HG02840 (cell line): ENCODE results near the gene FZD1.

Experiments
- ATAC-seq: cut with Tn5 transposase; IDR thresholded peaks from one replicate; pipeline ENCODE4 v1.9.1; 2021; ENCODE audit warnings: mild to moderate bottlenecking, moderate library complexity, moderate number of reproducible peaks; ENCODE audit not compliant: unreplicated experiment, low FRiP score

The FZD1 gene

DNA sequence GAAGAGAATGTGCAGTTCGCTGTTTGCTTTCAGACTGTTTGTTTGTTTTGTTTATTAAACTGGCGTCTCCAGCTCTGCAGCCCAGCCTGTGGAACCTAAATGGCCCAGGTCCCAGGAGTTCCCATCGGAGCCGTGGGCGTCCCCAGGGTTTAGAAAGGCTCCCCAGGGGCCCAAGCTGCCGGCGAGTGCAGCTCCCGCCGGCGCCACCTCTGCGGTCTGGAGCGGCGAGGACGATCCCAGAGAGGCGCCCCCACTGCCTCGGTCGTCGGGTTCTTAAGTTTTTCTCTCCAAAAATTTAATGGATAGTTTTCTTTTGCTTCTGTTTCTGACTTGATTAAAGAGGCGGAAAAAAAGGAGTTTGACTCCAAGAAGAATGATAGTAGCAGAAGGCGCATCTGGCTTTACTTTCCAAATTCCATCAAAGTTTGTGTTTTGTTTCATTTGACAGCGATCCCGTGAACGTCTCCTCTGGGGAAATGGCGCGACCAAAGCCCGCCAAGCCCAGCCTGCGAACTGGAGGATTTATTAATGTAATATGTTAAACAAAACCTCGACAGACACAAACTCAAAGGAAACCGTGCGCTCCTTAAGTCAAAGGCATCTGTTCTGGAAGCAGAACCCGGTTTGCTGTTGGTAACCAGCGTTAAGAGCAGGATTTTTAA, 718 bp upstream of the FZD1 start:
- ATAC-seq, result no peak

DNA sequence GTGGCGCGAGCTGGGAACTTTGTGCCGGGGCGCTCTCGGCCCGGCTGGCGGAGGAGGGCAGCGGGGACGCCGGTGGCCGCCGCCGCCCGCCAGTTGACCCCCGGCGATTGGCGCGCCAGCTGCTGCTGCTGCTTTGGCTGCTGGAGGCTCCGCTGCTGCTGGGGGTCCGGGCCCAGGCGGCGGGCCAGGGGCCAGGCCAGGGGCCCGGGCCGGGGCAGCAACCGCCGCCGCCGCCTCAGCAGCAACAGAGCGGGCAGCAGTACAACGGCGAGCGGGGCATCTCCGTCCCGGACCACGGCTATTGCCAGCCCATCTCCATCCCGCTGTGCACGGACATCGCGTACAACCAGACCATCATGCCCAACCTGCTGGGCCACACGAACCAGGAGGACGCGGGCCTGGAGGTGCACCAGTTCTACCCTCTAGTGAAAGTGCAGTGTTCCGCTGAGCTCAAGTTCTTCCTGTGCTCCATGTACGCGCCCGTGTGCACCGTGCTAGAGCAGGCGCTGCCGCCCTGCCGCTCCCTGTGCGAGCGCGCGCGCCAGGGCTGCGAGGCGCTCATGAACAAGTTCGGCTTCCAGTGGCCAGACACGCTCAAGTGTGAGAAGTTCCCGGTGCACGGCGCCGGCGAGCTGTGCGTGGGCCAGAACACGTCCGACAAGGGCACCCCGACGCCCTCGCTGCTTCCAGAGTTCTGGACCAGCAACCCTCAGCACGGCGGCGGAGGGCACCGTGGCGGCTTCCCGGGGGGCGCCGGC, 870 bp downstream of the FZD1 start:
- peak; percentile 30 for ATAC-seq

DNA sequence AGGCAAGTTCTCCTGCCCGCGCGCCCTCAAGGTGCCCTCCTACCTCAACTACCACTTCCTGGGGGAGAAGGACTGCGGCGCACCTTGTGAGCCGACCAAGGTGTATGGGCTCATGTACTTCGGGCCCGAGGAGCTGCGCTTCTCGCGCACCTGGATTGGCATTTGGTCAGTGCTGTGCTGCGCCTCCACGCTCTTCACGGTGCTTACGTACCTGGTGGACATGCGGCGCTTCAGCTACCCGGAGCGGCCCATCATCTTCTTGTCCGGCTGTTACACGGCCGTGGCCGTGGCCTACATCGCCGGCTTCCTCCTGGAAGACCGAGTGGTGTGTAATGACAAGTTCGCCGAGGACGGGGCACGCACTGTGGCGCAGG, 1.4 kb downstream of the FZD1 start:
- no peak for ATAC-seq

DNA sequence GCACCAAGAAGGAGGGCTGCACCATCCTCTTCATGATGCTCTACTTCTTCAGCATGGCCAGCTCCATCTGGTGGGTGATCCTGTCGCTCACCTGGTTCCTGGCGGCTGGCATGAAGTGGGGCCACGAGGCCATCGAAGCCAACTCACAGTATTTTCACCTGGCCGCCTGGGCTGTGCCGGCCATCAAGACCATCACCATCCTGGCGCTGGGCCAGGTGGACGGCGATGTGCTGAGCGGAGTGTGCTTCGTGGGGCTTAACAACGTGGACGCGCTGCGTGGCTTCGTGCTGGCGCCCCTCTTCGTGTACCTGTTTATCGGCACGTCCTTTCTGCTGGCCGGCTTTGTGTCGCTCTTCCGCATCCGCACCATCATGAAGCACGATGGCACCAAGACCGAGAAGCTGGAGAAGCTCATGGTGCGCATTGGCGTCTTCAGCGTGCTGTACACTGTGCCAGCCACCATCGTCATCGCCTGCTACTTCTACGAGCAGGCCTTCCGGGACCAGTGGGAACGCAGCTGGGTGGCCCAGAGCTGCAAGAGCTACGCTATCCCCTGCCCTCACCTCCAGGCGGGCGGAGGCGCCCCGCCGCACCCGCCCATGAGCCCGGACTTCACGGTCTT, 1.9 kb downstream of the FZD1 start:
- ATAC-seq, result no peak

DNA sequence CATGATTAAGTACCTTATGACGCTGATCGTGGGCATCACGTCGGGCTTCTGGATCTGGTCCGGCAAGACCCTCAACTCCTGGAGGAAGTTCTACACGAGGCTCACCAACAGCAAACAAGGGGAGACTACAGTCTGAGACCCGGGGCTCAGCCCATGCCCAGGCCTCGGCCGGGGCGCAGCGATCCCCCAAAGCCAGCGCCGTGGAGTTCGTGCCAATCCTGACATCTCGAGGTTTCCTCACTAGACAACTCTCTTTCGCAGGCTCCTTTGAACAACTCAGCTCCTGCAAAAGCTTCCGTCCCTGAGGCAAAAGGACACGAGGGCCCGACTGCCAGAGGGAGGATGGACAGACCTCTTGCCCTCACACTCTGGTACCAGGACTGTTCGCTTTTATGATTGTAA, 2.5 kb downstream of the FZD1 start:
- no peak for ATAC-seq

DNA sequence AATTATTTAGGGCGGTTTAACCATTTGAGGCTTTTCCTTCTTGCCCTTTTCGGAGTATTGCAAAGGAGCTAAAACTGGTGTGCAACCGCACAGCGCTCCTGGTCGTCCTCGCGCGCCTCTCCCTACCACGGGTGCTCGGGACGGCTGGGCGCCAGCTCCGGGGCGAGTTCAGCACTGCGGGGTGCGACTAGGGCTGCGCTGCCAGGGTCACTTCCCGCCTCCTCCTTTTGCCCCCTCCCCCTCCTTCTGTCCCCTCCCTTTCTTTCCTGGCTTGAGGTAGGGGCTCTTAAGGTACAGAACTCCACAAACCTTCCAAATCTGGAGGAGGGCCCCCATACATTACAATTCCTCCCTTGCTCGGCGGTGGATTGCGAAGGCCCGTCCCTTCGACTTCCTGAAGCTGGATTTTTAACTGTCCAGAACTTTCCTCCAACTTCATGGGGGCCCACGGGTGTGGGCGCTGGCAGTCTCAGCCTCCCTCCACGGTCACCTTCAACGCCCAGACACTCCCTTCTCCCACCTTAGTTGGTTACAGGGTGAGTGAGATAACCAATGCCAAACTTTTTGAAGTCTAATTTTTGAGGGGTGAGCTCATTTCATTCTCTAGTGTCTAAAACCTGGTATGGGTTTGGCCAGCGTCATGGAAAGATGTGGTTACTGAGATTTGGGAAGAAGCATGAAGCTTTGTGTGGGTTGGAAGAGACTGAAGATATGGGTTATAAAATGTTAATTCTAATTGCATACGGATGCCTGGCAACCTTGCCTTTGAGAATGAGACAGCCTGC, 3.1 kb downstream of the FZD1 start:
- no peak for ATAC-seq

DNA sequence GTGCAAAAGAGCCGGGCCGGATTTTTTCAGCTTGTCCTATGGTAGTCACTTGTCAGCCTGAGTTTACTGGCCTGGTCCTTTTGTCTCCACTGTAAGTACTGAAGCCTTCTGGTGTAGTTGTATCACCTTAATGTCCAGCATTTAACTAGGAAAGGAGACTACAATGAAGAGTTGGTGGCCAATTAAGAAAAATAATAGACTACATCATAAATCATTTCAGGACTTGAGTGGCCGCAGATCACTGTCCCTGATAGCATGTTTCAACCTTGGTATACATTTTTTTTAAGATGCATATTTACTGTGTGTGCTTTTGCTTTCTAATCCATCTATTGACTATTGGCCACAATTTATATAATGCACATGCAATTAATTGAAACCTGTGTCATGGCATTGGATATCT, 6.1 kb downstream of the FZD1 start:
- no peak for ATAC-seq

DNA sequence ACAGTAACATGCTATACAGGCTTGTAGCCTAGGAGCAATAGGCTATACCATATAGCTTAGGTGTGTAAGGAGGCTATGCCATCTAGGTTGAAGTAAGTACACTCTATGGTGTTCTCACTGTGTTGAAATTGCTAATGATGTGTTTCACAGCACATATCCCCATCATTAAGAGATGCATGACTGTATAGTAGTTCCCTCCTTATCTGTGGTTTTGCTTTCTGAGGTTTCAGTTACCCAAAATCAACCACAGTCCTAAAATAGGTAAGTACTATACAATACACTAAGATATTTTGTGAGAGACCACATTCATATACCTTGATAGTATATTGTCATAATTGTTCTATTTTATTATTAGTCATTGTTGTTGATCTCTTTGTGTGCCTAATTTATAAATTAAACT, 12.7 kb downstream of the FZD1 start:
- peak; percentile 72 for ATAC-seq

DNA sequence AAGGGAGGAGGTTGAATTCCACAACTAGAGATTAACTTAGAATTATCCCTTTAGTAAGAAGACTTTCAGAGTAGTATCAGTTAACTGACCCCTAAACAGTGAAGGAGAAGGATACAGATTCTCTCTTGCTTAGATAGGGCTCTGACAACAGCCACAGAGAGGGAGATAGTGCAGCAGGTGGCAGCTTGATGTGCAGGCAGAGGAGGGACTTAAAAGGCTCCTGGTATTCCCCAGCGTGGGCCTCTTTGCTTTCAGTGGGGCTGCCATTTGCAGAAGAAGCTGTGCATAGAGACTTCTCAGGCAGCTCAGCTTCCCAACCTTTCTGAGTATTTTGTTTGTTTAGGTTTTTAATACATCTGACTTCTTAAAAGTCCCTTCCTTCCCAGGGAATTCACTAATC, 16.0 kb downstream of the FZD1 start:
- ATAC-seq, result no peak

DNA sequence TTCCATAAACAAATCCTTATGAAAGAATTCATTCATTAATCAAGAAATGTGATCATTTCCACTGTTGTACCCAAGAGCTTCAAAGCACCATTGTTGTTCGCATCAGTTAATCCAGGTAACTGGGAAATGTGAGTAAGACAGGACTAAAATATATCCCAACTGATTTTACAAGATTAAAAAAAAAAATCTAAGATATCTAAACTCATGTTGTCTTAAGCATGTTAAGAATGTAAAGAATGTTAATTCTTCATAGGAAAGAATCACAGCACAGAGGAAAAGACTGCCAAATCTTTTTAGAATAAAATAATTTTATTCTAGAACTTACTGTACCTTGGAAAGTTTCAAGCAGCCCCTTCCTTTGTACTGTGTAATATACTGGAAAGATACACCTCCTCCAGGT, 16.4 kb downstream of the FZD1 start:
- no peak for ATAC-seq

DNA sequence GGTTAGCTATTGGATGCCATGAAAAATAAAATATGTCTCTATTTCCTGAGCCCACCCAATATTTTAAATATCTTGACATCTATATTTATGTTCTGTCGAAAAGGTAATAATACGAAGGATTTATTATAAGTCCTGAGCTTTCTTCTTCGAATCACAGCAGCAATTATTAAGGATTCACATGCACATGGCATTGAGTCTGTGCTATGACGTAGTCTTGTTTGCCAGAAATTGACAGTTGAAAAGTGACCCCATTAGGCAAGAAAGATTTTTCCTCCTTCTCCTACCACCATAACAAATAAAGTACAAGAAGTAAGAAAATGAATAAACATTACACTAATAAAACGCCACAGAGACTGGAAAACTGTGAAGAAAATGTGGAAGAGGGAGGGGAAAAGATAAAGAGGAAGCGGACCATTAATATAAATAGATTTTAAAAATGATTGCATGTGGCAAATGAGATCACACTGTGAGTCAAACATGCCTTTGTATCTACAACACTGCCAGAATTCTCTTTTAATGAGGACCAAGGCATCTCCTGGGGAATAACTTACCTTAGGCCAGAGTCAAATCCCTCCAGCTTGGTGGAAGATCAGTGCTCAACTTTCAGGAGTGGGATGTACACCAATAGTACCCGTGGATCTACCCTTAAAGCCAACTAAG, 21.6 kb downstream of the FZD1 start:
- ATAC-seq, result no peak

DNA sequence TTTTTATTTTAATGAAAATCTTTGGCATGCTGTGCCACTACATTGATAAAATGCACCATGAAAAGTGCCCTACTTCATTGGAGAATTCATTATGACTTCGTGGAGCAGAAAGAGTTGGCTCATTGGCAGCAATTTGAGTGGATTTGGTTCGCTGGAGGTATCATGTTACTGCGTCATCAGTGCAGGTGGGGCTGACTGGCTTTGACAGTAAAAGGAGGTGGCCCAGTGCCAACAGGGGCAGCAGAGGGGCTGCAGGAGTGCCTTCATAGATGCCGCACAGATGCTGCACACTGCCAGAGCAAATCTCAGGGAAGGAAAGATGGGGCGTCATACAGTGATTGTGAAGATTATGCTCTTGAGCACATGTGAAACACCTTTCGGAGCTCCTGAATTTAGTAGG, 22.2 kb downstream of the FZD1 start:
- ATAC-seq, result no peak

DNA sequence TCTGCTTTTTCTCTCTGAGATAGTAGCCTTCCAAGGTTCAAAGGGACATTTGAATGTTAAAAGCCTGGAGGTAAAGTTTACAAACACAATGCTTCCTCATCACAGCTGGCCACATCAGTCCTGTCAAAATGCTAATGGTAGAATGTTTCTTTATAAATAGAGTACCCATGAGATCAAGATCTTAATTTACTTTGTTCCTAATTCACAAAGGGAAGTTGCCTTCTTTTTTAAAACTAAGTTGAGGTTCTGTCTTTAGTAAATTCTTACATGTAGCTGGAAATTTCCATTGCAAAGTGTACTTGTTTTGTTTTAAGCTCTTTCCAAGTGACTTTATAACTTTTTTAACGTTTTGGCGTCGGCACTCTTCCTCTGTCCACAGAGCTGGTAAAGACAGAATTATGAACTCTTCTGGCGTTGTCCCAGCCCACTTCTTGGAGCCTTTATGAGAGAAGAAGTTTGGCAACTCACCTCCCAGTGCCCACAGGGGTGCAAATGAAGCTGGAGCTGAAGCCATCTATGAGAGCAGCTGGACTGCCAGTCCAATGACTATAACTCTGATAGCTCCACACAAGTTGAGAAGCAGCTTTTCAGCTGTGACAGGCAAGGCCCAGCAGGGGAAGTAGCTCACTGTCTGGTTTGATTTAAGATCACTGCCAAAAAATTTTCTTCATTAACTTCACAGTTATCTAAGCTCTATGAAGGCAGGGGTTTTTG, 23.3 kb downstream of the FZD1 start:
- ATAC-seq, result no peak

DNA sequence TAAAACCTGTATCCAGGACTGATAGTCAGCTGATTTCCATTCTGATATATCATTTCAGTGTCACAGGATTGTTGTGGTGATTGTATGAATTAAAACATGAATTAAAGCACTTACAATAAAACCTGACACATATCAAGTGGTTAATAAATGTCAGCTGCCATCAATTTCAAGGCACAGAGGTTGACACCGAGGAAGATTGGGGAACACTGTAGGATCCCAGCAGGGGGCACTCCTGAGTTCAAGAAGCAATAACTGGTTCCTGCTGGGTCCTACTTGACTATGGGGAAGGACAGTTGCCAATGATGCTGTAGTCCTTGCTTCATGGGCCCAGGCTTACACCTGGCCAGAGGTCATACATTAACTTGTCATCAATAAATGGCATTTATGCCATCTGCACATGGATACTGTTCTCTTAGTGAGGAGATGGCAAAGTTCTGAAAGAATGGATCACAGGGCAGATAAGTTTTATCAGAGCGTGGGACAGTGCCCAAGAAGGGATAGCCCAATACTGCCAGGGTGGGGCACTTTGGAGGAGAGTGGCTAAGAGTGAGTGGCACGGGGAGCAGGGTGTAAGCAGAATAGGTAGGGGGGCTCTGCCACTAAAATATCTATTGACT, 24.1 kb downstream of the FZD1 start:
- no peak for ATAC-seq

DNA sequence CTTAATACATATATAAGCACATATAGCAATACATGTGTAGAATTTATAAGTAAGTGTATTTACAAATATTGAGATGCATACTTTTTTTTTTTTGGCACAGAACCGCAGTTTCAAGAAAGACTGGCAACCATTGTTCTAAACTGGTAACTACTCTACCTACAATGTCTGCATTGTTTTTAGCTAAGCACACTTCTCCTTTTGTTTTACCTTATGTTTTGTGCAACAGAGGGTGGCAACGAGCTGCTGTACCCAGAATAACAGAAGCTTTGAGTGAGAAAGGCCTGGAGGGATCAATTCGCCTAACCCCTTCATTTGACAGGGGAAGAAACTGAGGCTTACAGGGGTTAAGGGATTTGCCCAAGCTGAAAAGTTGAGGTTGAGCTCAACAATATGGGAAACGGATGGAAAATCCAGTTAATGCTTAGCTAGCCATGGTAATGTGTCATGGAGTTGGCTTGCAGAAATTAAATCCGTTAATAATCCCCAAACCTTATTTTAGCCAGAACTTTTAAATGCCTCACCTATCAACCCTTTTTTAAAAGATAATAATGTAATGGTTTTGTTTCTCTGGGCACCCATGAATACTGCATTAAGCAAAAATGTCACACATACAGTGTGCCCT, 25.5 kb downstream of the FZD1 start:
- ATAC-seq, result no peak

DNA sequence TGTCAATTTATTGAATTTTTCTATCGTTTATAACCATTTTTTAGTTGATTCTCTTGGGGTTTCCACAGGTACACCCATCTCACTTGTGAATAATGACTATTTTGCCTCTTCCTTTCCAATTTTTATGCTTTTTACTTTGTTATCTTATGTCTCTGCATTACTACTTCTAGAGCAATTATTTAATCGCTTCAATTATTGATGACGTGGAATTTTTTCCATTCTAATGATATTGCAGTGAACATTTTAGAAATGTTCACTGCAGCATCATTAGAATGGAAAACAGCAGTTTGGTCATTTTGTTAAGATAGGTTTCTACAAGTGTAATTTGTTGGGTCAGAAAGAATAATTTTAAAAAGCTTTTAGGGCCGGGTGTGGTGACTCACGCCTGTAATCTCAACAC, 27.1 kb downstream of the FZD1 start:
- ATAC-seq, result no peak

DNA sequence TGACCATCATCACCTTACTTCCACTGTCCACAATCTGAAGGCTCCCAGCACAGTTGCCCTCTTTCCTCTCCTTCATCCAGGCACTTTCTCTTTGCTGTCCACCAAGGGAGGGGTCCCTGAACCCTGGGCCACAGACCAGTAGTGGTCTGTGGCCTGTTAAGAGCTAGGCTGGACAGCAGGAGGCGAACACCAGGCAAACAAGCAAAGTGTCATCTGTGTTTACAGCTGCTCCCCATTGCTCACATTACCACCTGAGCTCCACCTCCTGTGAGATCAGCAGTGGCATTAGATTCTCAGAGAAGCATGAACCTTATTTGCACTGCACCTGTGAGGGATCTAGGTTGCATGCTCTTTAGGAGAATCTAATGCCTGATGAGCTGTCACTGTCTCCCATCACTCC, 27.7 kb downstream of the FZD1 start:
- ATAC-seq, result no peak

DNA sequence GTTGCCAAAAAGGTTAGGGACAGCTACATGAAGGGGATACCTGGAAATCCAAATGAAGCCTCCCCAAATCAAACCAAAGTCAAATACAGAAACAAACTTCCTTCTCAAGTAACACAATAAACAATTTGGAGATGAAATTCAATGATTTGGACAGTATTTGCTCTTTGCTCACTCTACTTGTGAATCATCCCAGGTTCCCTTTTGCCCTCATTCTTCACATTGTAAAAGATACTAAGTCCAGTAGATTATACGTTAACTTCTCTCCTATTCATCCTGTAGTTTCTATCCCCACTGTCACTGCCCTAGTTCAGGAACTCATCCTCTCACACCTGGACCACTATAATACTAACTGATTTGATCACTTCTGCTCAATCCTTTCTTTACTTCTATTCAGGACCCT, 28.3 kb downstream of the FZD1 start:
- ATAC-seq, result no peak

DNA sequence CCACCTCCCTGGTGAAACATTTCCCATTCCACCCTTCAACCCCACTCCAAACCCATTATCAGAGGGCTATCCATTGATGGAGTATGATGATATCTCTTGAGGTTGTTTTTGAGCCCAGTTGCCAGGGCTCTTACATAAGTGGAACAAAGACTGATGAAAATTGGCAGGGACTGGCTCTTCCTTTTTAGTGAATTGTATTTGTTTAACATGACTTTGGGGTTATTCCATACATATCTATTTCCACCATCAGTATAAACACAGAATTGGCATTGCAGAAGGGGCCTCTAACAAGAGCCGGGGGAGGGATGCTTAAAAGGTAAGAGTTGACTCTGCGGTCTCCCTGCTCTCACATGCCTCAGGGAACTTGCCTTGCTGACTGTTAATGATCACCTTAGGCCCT, 28.9 kb downstream of the FZD1 start:
- no peak for ATAC-seq
